ENCODE measurements around the gene ADTRP.
"Not testable (repeated sequence)": the region's sequence is repeated elsewhere in the genome, so short reads cannot be mapped to it uniquely, and the experiment has no call there.

ADTRP gene

DNA sequence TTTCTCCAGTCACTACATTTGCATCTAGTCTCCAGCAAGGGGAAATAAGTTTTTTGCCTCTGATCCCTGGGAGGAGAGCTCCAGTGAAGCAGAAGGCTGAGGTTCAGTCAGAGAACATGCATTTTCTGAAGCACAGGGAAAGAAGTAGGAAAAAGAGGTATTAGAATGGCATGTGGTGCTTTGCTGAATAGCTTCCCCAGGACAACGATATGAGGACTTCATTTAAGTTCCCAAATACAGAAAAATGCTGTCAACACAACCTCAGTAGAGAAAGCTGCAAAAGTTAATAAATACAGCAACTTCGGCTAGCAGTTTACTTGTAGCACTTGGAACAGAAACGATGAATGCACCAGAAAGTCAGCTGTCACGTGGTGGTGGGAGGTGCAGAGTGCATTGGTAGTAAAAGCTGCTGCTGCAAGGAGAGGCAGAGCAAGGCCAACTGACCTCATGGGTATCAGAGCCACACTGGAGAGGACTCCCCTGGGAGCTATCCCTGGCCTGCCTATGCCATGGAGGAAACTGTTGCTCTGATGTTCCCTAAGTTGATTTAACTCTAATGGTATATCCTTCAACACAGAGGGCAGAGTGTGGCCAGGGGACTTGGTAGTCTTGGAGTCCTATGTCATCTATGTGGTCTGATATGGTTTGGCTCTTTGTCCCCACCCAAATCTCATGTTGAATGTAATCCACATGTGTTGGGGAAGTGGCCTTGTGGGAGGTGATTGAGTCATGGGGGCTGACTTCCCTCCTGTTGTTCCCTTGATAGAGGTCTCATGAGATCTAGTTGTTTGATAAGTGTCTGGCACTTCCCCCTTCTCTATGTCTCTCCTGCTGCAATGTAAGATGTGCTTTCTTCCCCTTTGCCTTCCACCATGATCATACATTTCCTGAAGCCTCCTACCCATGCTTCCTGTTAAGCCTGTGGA, 85.9 kb downstream of the ADTRP start:
- ATAC-seq (peak; percentile 59), DNase-seq (no peak)

GRCh38 chr6:11689847-11690246, 88.8 kb downstream of the ADTRP start:
- no peak for DNase-seq
- ATAC-seq = no peak

DNA sequence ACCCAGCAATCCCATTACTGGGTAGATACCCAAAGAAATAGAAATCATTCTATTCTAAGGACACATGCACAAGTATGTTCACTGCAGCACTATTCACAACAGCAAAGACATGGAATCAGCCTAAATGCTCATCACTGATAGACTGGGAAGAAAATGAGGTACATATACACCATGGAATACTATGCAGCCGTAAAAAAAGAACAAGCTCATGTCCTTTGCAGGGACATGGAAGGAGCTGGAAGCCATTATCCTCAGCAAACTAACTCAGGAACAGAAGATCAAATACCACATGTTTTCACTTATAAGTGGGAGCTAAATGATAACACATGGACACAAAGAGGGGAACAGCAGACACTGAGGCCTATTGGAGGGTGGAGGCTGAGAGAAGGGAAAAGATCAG, 89.2 kb downstream of the ADTRP start:
- not testable (repeated sequence) for DNase-seq, ATAC-seq

- ATAC-seq (no peak), DNase-seq (no peak)
These were observed 90.2 kb downstream of the ADTRP start for GRCh38 chr6:11688425-11688709.

DNA sequence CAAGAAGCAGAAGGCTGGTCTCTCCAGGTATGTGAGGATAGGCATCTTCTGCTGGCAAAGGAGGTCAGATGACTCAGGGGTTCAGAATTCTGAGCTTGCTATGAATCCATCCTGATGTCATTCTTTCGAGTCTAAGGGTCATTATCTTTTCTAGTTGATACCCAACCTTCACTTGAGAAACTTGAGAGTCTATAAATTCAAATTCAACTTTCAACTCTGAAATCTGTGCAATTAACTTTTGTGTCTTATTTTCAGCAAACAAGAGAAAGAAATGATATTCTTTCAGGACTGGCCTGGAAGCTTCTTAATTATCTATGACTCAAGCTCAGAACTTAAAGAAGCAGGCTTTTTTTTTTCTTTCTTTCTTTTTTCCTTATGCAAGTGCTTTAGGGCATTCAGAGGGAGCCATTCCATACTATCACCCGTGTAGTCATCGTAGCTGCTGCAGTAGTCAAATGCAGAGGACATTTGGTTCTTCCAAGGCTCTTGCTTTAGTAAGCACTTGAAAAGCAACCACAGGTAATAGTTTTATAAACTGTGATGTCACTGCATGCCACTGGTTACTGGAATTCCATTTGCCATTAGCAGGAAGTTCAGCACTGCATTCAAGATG, 93.0 kb downstream of the ADTRP start:
- DNase-seq (no peak), ATAC-seq (no peak)

- ATAC-seq = no peak
These were observed 93.6 kb downstream of the ADTRP start for GRCh38 chr6:11684901-11685480.

DNA sequence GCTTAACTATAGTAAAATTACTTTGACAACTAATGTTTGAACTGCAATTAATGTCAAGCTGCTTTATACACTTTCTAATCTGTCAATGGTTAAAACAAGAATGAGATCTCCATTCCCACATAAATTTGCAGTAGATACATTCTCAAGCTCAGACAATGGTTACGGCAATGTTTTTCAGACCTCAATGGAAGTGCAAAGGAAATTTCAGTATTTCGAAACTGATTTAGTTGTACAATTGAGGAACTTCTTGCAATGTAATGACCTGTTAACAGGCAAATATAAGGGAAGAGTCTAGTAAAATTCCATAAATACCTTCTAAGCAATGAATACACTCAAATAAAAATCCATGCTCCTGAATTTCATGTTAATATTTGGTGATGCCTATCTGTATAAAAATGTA, 94.7 kb downstream of the ADTRP start:
- DNase-seq = no peak
- no peak for ATAC-seq

More at GRCh38 chr6:11684901-11685480, 93.6 kb downstream of the ADTRP start:
- DNase-seq = no peak

DNA sequence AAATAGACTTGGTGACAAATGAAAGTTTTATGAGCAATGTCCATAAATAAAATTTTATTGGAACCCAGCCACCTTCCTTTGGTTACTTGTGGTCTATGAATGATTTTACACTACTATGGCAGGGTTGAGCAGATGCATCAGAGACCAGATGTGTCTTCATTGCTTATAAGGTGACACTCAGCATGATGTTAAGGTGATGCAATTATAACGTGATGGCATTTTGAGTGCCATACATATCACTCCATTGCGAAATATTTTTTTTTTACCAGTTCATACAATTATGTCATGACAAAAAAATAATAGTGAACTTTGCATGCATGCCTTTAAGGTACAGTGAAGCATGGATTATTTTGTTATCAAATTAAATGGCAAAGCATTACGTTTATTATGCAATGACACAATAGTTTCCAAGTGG, 96.0 kb downstream of the ADTRP start:
- ATAC-seq (no peak), DNase-seq (no peak)

GRCh38 chr6:11681770-11682169, 96.8 kb downstream of the ADTRP start:
- ATAC-seq = no peak

GRCh38 chr6:11681357-11681756, 97.2 kb downstream of the ADTRP start:
- DNase-seq (no peak), ATAC-seq (no peak)

More at GRCh38 chr6:11681770-11682169, 96.8 kb downstream of the ADTRP start:
- DNase-seq = no peak

DNA sequence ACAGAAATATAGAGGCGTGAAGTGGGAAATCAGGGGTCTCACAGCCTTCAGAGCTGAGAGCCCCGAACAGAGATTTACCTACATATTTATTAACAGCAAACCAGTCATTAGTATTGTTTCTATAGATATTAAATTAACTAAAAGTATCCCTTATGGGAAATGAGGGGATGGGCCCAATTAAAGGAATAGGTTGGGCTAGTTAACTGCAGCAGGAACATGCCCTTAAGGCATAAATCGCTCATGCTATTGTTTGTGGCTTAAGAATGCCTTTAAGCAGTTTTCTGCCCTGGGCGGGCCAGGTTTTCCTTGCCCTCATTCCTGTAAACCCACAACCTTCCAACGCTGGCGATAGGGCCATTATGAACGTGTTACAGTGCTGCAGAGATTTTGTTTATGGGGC, 98.1 kb downstream of the ADTRP start:
- not testable (repeated sequence) for ATAC-seq, DNase-seq

GRCh38 chr6:11679099-11679498, 99.5 kb downstream of the ADTRP start:
- ATAC-seq = no peak
- no peak for DNase-seq

- DNase-seq = no peak
- no peak for ATAC-seq
These were observed 103.0 kb downstream of the ADTRP start for GRCh38 chr6:11675601-11676000.

DNA sequence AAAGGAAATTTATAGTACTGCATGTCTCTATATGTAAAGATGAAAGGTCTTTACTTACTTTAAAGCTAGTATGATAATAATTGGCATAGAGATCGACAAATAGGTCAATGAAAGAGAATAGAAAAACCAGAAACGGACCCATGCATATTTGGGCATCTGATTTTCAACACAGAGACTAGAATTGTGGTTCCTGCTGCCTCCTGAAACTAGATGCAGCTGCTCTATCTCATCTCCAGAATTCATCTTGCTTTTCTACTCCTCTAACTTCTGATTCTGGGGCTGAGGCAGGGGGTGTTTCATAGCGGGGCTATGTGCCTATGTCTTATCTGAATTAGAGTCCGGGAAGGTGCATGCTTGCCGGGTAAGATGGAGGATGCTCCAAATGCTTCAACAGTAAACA, 105.9 kb downstream of the ADTRP start:
- ATAC-seq = no peak
- no peak for DNase-seq

- no peak for DNase-seq
- ATAC-seq = no peak
These were observed 106.3 kb downstream of the ADTRP start for GRCh38 chr6:11672256-11672655.

DNA sequence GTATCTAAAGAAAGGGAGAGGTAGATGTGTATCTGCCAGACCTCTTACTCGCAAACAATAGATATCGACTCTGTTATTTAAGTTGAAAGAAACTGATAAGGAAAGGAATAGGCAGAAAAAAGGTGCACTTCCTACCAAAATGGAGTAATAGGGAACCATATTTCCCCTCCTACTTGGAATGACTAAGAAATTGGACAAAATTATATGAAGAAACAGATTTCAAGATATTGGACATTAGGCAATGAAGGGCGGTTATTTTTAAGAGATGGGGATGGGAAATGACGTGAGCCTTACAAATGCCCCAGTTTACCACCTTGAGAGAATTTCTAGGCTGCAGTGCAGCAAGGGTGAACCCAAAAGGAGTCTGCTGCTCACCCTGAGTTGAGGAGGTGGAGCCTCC, 108.9 kb downstream of the ADTRP start:
- DNase-seq (no peak), ATAC-seq (no peak)

- ATAC-seq (no peak), DNase-seq (no peak)
These were observed 110.1 kb downstream of the ADTRP start for GRCh38 chr6:11668455-11668854.

DNA sequence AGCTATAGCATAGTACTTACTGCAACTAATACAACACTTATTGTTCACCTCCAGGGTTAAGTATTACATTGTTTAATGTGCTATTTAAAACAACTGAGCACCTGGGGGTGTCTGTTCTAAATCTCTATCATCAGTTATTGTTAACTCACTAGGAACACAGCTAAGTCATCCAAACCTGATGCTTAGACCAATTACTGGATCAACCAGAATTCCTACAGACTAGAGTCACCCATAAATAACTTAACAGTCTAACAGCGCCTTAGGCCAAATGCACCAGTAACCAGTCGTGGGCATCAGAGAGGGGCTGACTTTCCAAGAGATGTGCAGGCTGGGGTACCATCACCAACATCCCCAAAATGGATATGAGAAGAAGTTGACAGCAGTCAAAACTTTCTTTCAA, 110.7 kb downstream of the ADTRP start:
- no peak for ATAC-seq
- no peak for DNase-seq

DNA sequence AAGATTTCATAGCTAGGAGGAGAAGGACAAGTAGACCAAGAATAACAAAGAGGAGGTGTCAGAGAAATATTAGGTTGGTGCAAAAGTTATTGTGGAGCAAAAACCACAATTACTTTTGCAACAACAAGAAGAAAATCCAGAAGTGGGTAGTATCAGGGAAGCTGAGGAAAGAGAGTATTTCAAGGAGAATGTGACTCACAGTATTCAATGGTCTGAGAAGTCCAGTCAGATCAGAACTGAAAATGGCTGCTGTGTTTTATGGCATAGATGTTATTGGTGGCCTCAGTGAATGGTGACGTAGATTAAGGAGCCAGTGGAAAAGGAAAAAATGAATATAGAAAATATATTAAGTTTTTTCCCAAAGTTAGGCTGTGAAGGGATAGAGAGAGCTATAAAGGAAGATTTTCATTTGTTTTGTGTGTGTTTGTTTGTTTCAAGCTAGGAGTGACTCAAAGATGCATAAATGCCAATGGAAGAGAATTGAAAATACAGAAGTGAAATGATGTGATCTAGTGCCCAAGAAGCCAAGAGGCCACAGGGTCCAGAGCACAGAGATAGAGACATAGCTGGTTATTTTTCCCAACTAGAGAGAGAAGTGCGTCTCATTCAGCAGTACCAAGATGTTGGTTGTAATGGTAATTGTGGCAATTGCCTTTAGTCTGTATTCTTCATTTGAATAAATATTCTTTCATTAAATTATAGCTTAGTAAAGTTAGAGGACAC, 112.8 kb downstream of the ADTRP start:
- ATAC-seq = peak; percentile 91
- no peak for DNase-seq

Data from stimulated activated naive CD8-positive, alpha-beta T cell treated with anti-CD3 and anti-CD28 coated beads, Interleukin-15, Interleukin-2, amounts not matched to agents 100 U/mL and 50 U/mL, for 24 hours (primary cell).